HepG2 (cell line): ENCODE data around the gene HIPK2. TPM values are rescaled to one million over a fixed set of nuclear protein-coding genes. Genes with fewer than 3 reads are reported as not detected.

Experiments used
- HOXA3 ChIP-seq: sonication (generic); formaldehyde crosslinking; IDR thresholded peaks from 2 replicates; pipeline ENCODE4 v1.5.0; 2020; ENCODE audit warnings: missing genetic modification reagents
- MED8 ChIP-seq: sonication (generic); formaldehyde crosslinking; IDR thresholded peaks from 2 replicates; pipeline ENCODE4 v1.8.1; 2023; ENCODE audit warnings: mild to moderate bottlenecking, missing genetic modification reagents; ENCODE audit not compliant: insufficient replicate concordance
- MLLT10 ChIP-seq: sonication (generic); formaldehyde crosslinking; IDR thresholded peaks from 2 replicates; pipeline ENCODE4 v1.4.0; 2020; ENCODE audit warnings: missing genetic modification reagents
- NFE2 ChIP-seq: sonication (generic); formaldehyde crosslinking; IDR thresholded peaks from 2 replicates; pipeline ENCODE4 v1.4.0; 2020; ENCODE audit warnings: missing genetic modification reagents
- NR2C2 ChIP-seq: sonication (generic); formaldehyde crosslinking; IDR thresholded peaks from 2 replicates; pipeline ENCODE4 v1.4.0; 2020; ENCODE audit warnings: missing genetic modification reagents, mild to moderate bottlenecking, moderate library complexity, borderline replicate concordance
- SPEN ChIP-seq: sonication (generic); formaldehyde crosslinking; IDR thresholded peaks from 2 replicates; pipeline ENCODE4 v1.5.1; 2020; ENCODE audit warnings: low read depth, mild to moderate bottlenecking, missing genetic modification reagents
- TBX2 ChIP-seq: sonication (generic); formaldehyde crosslinking; IDR thresholded peaks from 2 replicates; pipeline ENCODE4 v1.5.0; 2020; ENCODE audit warnings: missing genetic modification reagents, mild to moderate bottlenecking, borderline replicate concordance
- ZBTB8A ChIP-seq: sonication (generic); formaldehyde crosslinking; IDR thresholded peaks from 2 replicates; pipeline ENCODE4 v1.4.0; 2020; ENCODE audit warnings: mild to moderate bottlenecking, low read depth, missing genetic modification reagents, borderline replicate concordance
- ZC3H13 ChIP-seq: sonication (generic); formaldehyde crosslinking; IDR thresholded peaks from 2 replicates; pipeline ENCODE4 v1.8.1; 2023; ENCODE audit warnings: mild to moderate bottlenecking, missing genetic modification reagents, moderate library complexity
- ZNF446 ChIP-seq: sonication (generic); formaldehyde crosslinking; IDR thresholded peaks from 2 replicates; pipeline ENCODE4 v1.5.0; 2020; ENCODE audit warnings: mild to moderate bottlenecking, missing genetic modification reagents
- polyA plus RNA-seq, 8 experiments: library from polyadenylated mRNA; depleted of rRNA in 3 of 8; stranded (reverse) in 7 of 8; unstranded in 1 of 8; fragments of >200 nt; fragmentation: Illumina TruSeq in 4 of 8; extraction: Trizol in 4 of 8; gene quantifications; 2 replicates each; pipeline versions ENCODE4 v1.2.1 to v1.2.3, GENCODE V29; 2011 to 2016; ENCODE audit warnings: low read depth in 4 of 8, missing spikeins in 1 of 8, mixed read lengths in 1 of 8; ENCODE audit not compliant: insufficient read depth in 1 of 8
- total RNA-seq, 5 experiments: library from RNA; depleted of rRNA; stranded (reverse); fragments of >200 nt; fragmentation: Illumina TruSeq; extraction: Trizol; gene quantifications; 2 replicates each; pipeline ENCODE4 v1.2.3, GENCODE V29; 2016; ENCODE audit warnings: low read depth in 1 of 5
- TF ChIP-seq, protein P1 (sequence below): sonication (generic); formaldehyde crosslinking; IDR thresholded peaks from 2 replicates; pipeline ENCODE4 v1.4.0; 2020; ENCODE audit warnings: missing genetic modification reagents
- TF ChIP-seq, protein P2 (sequence below): sonication (generic); formaldehyde crosslinking; IDR thresholded peaks from 2 replicates; pipeline ENCODE4 v1.8.1; 2023; ENCODE audit warnings: missing genetic modification reagents, mild to moderate bottlenecking, borderline replicate concordance
- TF ChIP-seq, protein P3 (sequence below): IDR thresholded peaks from 2 replicates; pipeline ENCODE4 v1.6.1; 2016; ENCODE audit warnings: low read depth, missing genetic modification reagents, missing compliant biosample characterization
- TF ChIP-seq, protein P4 (sequence below): sonication (generic); formaldehyde crosslinking; IDR thresholded peaks from 2 replicates; pipeline ENCODE4 v1.9.0; 2021; ENCODE audit warnings: missing genetic modification reagents, borderline replicate concordance
- TF ChIP-seq, protein P5 (sequence below): sonication (generic); formaldehyde crosslinking; IDR thresholded peaks from 2 replicates; pipeline ENCODE4 v1.5.1; 2020; ENCODE audit warnings: mild to moderate bottlenecking, moderate library complexity, missing genetic modification reagents

The HIPK2 gene
- total and polyA plus RNA-seq, 2 of the 13 experiments (the other 11 are each of a cell fraction or from before 2014, with no cell fraction given): 14.4 to 20.2 TPM

DNA sequence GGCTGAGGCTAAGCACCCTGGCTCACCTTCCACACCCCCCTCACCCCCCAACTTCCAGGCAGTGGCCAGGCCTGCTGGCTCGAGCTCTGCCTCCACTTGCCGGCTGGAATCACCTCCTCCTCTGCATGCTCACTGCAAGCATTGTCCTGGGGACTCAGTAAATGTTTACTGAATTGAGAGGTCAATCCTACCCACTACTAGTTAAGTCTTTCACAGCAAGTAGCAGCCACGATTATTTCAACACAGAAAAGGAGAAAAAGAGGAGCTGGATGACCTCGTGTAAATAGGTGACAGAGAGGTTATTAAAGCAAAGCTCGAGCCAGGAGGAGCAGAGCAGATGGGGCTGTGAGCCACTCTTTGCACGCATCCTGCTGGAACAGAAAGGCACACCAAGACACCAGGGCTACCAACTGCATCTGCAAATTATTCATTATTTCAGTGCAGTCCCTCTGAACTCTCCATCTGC, 32.1 kb downstream of the HIPK2 start (continued):
- no peak for TF ChIP-seq MLLT10 (CRISPR knock-in tag)
- TF ChIP-seq TBX2 (CRISPR knock-in tag): peak; percentile 58; the same call in 1 of the 2 replicates
- TF ChIP-seq, protein P1, sequence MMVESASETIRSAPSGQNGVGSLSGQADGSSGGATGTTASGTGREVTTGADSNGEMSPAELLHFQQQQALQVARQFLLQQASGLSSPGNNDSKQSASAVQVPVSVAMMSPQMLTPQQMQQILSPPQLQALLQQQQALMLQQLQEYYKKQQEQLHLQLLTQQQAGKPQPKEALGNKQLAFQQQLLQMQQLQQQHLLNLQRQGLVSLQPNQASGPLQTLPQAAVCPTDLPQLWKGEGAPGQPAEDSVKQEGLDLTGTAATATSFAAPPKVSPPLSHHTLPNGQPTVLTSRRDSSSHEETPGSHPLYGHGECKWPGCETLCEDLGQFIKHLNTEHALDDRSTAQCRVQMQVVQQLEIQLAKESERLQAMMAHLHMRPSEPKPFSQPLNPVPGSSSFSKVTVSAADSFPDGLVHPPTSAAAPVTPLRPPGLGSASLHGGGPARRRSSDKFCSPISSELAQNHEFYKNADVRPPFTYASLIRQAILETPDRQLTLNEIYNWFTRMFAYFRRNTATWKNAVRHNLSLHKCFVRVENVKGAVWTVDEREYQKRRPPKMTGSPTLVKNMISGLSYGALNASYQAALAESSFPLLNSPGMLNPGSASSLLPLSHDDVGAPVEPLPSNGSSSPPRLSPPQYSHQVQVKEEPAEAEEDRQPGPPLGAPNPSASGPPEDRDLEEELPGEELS (CRISPR knock-in tag): peak; percentile 82
- TF ChIP-seq NFE2 (CRISPR knock-in tag): no peak
- TF ChIP-seq ZC3H13 (CRISPR knock-in tag): no peak
- peak; percentile 27; the same call in 1 of the 2 replicates for TF ChIP-seq HOXA3 (CRISPR knock-in tag)
- no peak for TF ChIP-seq MED8 (CRISPR knock-in tag)
- TF ChIP-seq SPEN (CRISPR knock-in tag): no peak
- TF ChIP-seq, protein P2, sequence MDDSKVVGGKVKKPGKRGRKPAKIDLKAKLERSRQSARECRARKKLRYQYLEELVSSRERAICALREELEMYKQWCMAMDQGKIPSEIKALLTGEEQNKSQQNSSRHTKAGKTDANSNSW (CRISPR knock-in tag): no peak
- TF ChIP-seq, protein P3, sequence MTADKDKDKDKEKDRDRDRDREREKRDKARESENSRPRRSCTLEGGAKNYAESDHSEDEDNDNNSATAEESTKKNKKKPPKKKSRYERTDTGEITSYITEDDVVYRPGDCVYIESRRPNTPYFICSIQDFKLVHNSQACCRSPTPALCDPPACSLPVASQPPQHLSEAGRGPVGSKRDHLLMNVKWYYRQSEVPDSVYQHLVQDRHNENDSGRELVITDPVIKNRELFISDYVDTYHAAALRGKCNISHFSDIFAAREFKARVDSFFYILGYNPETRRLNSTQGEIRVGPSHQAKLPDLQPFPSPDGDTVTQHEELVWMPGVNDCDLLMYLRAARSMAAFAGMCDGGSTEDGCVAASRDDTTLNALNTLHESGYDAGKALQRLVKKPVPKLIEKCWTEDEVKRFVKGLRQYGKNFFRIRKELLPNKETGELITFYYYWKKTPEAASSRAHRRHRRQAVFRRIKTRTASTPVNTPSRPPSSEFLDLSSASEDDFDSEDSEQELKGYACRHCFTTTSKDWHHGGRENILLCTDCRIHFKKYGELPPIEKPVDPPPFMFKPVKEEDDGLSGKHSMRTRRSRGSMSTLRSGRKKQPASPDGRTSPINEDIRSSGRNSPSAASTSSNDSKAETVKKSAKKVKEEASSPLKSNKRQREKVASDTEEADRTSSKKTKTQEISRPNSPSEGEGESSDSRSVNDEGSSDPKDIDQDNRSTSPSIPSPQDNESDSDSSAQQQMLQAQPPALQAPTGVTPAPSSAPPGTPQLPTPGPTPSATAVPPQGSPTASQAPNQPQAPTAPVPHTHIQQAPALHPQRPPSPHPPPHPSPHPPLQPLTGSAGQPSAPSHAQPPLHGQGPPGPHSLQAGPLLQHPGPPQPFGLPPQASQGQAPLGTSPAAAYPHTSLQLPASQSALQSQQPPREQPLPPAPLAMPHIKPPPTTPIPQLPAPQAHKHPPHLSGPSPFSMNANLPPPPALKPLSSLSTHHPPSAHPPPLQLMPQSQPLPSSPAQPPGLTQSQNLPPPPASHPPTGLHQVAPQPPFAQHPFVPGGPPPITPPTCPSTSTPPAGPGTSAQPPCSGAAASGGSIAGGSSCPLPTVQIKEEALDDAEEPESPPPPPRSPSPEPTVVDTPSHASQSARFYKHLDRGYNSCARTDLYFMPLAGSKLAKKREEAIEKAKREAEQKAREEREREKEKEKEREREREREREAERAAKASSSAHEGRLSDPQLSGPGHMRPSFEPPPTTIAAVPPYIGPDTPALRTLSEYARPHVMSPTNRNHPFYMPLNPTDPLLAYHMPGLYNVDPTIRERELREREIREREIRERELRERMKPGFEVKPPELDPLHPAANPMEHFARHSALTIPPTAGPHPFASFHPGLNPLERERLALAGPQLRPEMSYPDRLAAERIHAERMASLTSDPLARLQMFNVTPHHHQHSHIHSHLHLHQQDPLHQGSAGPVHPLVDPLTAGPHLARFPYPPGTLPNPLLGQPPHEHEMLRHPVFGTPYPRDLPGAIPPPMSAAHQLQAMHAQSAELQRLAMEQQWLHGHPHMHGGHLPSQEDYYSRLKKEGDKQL (CRISPR knock-in tag): 0 out of 2 replicates have a peak, but pooled peaks have one; percentile 48
- TF ChIP-seq, protein P4, sequence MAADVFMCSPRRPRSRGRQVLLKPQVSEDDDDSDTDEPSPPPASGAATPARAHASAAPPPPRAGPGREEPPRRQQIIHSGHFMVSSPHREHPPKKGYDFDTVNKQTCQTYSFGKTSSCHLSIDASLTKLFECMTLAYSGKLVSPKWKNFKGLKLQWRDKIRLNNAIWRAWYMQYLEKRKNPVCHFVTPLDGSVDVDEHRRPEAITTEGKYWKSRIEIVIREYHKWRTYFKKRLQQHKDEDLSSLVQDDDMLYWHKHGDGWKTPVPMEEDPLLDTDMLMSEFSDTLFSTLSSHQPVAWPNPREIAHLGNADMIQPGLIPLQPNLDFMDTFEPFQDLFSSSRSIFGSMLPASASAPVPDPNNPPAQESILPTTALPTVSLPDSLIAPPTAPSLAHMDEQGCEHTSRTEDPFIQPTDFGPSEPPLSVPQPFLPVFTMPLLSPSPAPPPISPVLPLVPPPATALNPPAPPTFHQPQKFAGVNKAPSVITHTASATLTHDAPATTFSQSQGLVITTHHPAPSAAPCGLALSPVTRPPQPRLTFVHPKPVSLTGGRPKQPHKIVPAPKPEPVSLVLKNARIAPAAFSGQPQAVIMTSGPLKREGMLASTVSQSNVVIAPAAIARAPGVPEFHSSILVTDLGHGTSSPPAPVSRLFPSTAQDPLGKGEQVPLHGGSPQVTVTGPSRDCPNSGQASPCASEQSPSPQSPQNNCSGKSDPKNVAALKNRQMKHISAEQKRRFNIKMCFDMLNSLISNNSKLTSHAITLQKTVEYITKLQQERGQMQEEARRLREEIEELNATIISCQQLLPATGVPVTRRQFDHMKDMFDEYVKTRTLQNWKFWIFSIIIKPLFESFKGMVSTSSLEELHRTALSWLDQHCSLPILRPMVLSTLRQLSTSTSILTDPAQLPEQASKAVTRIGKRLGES (CRISPR knock-in tag): no peak
- no peak for TF ChIP-seq ZBTB8A (CRISPR knock-in tag)
- TF ChIP-seq NR2C2: peak; percentile 41; the same call in 1 of the 2 replicates
- TF ChIP-seq ZNF446: no peak
- TF ChIP-seq, protein P5, sequence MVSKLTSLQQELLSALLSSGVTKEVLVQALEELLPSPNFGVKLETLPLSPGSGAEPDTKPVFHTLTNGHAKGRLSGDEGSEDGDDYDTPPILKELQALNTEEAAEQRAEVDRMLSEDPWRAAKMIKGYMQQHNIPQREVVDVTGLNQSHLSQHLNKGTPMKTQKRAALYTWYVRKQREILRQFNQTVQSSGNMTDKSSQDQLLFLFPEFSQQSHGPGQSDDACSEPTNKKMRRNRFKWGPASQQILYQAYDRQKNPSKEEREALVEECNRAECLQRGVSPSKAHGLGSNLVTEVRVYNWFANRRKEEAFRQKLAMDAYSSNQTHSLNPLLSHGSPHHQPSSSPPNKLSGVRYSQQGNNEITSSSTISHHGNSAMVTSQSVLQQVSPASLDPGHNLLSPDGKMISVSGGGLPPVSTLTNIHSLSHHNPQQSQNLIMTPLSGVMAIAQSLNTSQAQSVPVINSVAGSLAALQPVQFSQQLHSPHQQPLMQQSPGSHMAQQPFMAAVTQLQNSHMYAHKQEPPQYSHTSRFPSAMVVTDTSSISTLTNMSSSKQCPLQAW (CRISPR knock-in tag): no peak
